ENCODE measurements around the gene TTC3. TPM values are rescaled to one million over a fixed set of nuclear protein-coding genes. Genes with fewer than 3 reads are reported as not detected.

Gene TTC3
- polyA plus RNA-seq, 1 donor from 2014 or later = 332 TPM

- Histone ChIP-seq H3K9me2 (ENCODE audit: insufficient read depth, low read length) (no peaks in the 10 kb centered on the region), H3K9me3 (ENCODE audit: low read length) (no peaks in the 10 kb centered on the region), H3K4me2 (ENCODE audit: low read length) (peak overlapping the region; percentile 65), H3K27me3 (ENCODE audit: insufficient read depth, low read depth, low read length) (no peaks in the 10 kb centered on the region), H3K9ac (ENCODE audit: low read length) (no peak overlapping the region), H3K79me2 (replicated peaks; ENCODE audit: insufficient read depth, low read length) (peaks cover 5% of the 10 kb centered on the region), H3K4me3 (ENCODE audit: low read length) (peak overlapping the region; percentile 44), H4K20me1 (ENCODE audit: insufficient read depth) (no peaks in the 10 kb centered on the region), H3F3A (ENCODE audit: insufficient read depth, low read length, poor library complexity, severe bottlenecking) (peaks cover 5% of the 10 kb centered on the region), H3K27ac (ENCODE audit: low read length) (peak overlapping the region; percentile 97), H3K36me3 (ENCODE audit: insufficient read depth, low read length) (no peaks in the 10 kb centered on the region), H2AFZ (ENCODE audit: low read depth, low read length) (no peak overlapping the region)
- TF ChIP-seq EZH2 (IDR thresholded peaks at IDR 0.05; ENCODE audit: borderline replicate concordance, insufficient read depth, low read length, poor library complexity, severe bottlenecking) (no peak), CTCF (IDR thresholded peaks at IDR 0.05; ENCODE audit: poor library complexity, severe bottlenecking) (no peak), EP300 (conservative IDR thresholded peaks at IDR 0.05; ENCODE audit: poor library complexity, severe bottlenecking) (no peak), REST (IDR thresholded peaks at IDR 0.05; ENCODE audit: borderline replicate concordance) (no peak), SMC3 (conservative IDR thresholded peaks at IDR 0.05; ENCODE audit: poor library complexity) (no peak), TAF1 (IDR thresholded peaks at IDR 0.05; ENCODE audit: low read depth) (no peak), RAD21 (conservative IDR thresholded peaks at IDR 0.05) (no peak), POLR2AphosphoS5 (IDR thresholded peaks at IDR 0.05) (no peak), MXI1 (conservative IDR thresholded peaks at IDR 0.05; ENCODE audit: poor library complexity, severe bottlenecking) (no peak)
Observed at GRCh38 chr21:37063433-37063832, 9.6 kb upstream of the TTC3 start.

GRCh38 chr21:37064841-37065240, 8.2 kb upstream of the TTC3 start:
- H3K36me3 ChIP-seq (ENCODE audit: insufficient read depth, low read length) = no peaks in the 10 kb centered on the region
- no peaks in the 10 kb centered on the region for H4K20me1 ChIP-seq (ENCODE audit: insufficient read depth)
- H3K4me3 ChIP-seq (ENCODE audit: low read length) = peak overlapping the region; percentile 44
- H3K27ac ChIP-seq (ENCODE audit: low read length) = peak overlapping the region; percentile 97
- H3F3A ChIP-seq (ENCODE audit: insufficient read depth, low read length, poor library complexity, severe bottlenecking) = peaks cover 5% of the 10 kb centered on the region
- no peaks in the 10 kb centered on the region for H3K9me2 ChIP-seq (ENCODE audit: insufficient read depth, low read length)
- TF ChIP-seq TAF1 (IDR thresholded peaks at IDR 0.05; ENCODE audit: low read depth) = no peak
- no peak for TF ChIP-seq EZH2 (IDR thresholded peaks at IDR 0.05; ENCODE audit: borderline replicate concordance, insufficient read depth, low read length, poor library complexity, severe bottlenecking)
- H3K9me3 ChIP-seq (ENCODE audit: low read length) = no peaks in the 10 kb centered on the region
- no peaks in the 10 kb centered on the region for H3K27me3 ChIP-seq (ENCODE audit: insufficient read depth, low read depth, low read length)
- peaks cover 5% of the 10 kb centered on the region for H3K79me2 ChIP-seq (replicated peaks; ENCODE audit: insufficient read depth, low read length)
- H3K4me2 ChIP-seq (ENCODE audit: low read length) = no peak overlapping the region
- no peak overlapping the region for H3K9ac ChIP-seq (ENCODE audit: low read length)
- H2AFZ ChIP-seq (ENCODE audit: low read depth, low read length) = no peak overlapping the region

Measured in neural cell (in vitro differentiated cells).